ENCODE data around the gene SOX15. TPM values are rescaled to one million over a fixed set of nuclear protein-coding genes. Genes with fewer than 3 reads are reported as not detected.

SOX15 gene
- total and polyA plus RNA-seq, 2 of the 13 experiments (the other 11 are each of a cell fraction or from before 2014, with no cell fraction given): 0.07 to 0.18 TPM

GRCh38 chr17:7583253-7584109 lies 6.4 kb downstream of the SOX15 start, which contains the start of gene MPDU1 (continued):
- TF ChIP-seq, protein P1, sequence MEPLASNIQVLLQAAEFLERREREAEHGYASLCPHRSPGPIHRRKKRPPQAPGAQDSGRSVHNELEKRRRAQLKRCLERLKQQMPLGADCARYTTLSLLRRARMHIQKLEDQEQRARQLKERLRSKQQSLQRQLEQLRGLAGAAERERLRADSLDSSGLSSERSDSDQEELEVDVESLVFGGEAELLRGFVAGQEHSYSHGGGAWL (CRISPR knock-in tag; IDR thresholded peaks at IDR 0.05): peak; percentile 88; the same call in 1 of the 2 replicates
- TF ChIP-seq ZNF543 (CRISPR knock-in tag; IDR thresholded peaks at IDR 0.05) (peak; percentile 34; the same call in 1 of the 2 replicates), TOE1 (CRISPR knock-in tag; IDR thresholded peaks at IDR 0.05) (0 out of 2 replicates have a peak, but pooled peaks have one; percentile 44), CHCHD3 (CRISPR knock-in tag; IDR thresholded peaks at IDR 0.05) (no peak), ZNF44 (CRISPR knock-in tag; IDR thresholded peaks at IDR 0.05) (0 out of 2 replicates have a peak, but pooled peaks have one; percentile 58), RXRA (CRISPR knock-in tag; IDR thresholded peaks at IDR 0.05) (peak; percentile 36), ZC3H4 (CRISPR knock-in tag; IDR thresholded peaks at IDR 0.05; ENCODE audit: borderline replicate concordance) (no peak; the same call in 1 of the 2 replicates), ZFP36L1 (CRISPR knock-in tag; IDR thresholded peaks at IDR 0.05) (peak; percentile 82; the same call in 1 of the 2 replicates), GABPB1 (CRISPR knock-in tag; IDR thresholded peaks at IDR 0.05) (peak; percentile 94), ZNF709 (CRISPR knock-in tag; IDR thresholded peaks at IDR 0.05) (no peak), FOSL2 (CRISPR knock-in tag; IDR thresholded peaks at IDR 0.05) (0 out of 2 replicates have a peak, but pooled peaks have one; percentile 26), ZNF644 (CRISPR knock-in tag; IDR thresholded peaks at IDR 0.05; ENCODE audit: low read depth) (0 out of 2 replicates have a peak, but pooled peaks have one; percentile 31), ZNF639 (CRISPR knock-in tag; conservative IDR thresholded peaks at IDR 0.05) (peak; percentile 52; the same call in 1 of the 2 replicates), SYNCRIP (IDR thresholded peaks at IDR 0.05; ENCODE audit: insufficient read depth, low read depth, low read length) (no peak), ELF4 (CRISPR knock-in tag; IDR thresholded peaks at IDR 0.05; ENCODE audit: borderline replicate concordance) (peak; percentile 97; the same call in 1 of the 2 replicates), ZNF616 (CRISPR knock-in tag; IDR thresholded peaks at IDR 0.05; ENCODE audit: low read depth) (0 out of 2 replicates have a peak, but pooled peaks have one; percentile 36)
- TF ChIP-seq, protein P2, sequence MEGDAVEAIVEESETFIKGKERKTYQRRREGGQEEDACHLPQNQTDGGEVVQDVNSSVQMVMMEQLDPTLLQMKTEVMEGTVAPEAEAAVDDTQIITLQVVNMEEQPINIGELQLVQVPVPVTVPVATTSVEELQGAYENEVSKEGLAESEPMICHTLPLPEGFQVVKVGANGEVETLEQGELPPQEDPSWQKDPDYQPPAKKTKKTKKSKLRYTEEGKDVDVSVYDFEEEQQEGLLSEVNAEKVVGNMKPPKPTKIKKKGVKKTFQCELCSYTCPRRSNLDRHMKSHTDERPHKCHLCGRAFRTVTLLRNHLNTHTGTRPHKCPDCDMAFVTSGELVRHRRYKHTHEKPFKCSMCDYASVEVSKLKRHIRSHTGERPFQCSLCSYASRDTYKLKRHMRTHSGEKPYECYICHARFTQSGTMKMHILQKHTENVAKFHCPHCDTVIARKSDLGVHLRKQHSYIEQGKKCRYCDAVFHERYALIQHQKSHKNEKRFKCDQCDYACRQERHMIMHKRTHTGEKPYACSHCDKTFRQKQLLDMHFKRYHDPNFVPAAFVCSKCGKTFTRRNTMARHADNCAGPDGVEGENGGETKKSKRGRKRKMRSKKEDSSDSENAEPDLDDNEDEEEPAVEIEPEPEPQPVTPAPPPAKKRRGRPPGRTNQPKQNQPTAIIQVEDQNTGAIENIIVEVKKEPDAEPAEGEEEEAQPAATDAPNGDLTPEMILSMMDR (CRISPR knock-in tag; IDR thresholded peaks at IDR 0.05): peak; percentile 20; the same call in 1 of the 2 replicates
- TF ChIP-seq, protein P3, sequence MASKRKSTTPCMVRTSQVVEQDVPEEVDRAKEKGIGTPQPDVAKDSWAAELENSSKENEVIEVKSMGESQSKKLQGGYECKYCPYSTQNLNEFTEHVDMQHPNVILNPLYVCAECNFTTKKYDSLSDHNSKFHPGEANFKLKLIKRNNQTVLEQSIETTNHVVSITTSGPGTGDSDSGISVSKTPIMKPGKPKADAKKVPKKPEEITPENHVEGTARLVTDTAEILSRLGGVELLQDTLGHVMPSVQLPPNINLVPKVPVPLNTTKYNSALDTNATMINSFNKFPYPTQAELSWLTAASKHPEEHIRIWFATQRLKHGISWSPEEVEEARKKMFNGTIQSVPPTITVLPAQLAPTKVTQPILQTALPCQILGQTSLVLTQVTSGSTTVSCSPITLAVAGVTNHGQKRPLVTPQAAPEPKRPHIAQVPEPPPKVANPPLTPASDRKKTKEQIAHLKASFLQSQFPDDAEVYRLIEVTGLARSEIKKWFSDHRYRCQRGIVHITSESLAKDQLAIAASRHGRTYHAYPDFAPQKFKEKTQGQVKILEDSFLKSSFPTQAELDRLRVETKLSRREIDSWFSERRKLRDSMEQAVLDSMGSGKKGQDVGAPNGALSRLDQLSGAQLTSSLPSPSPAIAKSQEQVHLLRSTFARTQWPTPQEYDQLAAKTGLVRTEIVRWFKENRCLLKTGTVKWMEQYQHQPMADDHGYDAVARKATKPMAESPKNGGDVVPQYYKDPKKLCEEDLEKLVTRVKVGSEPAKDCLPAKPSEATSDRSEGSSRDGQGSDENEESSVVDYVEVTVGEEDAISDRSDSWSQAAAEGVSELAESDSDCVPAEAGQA (IDR thresholded peaks at IDR 0.05; ENCODE audit: low read depth): peak; percentile 98
- TF ChIP-seq, protein P3 (CRISPR knock-in tag; IDR thresholded peaks at IDR 0.05; ENCODE audit: borderline replicate concordance): 0 out of 2 replicates have a peak, but pooled peaks have one; percentile 45

All from HepG2 (cell line).